Stomach (tissue), 9 donors: ENCODE measurements around the gene VSIG10L. TPM values are rescaled to one million over a fixed set of nuclear protein-coding genes. Genes with fewer than 3 reads are reported as not detected.
A peak's percentile ranks its signal among the peaks of the same experiment; 100 is the strongest.

ENCODE experiments used
- DNase-seq, 2 donors: peaks; one replicate each; pipeline versions ENCODE4 v3.0.0 to v3.0.0-alpha.2; 2013 to 2019
- H3K27ac ChIP-seq, 5 donors: fragments of 200-600 bp in 4 of 5; sonication (generic) in 4 of 5; one replicate each; pipeline ENCODE4 v1.5.1; 2013 to 2019; ENCODE audit warnings: mild to moderate bottlenecking in 1 of 5, moderate library complexity in 1 of 5
- H3K27me3 ChIP-seq, 3 donors: fragments of 200-600 bp; sonication (generic); one replicate each; pipeline ENCODE4 v1.5.1; 2017 to 2019; ENCODE audit warnings: mixed run types in 1 of 3
- H3K36me3 ChIP-seq, 4 donors: fragments of 200-600 bp; sonication (generic); 1 replicate in 3 of 4; 2 replicates in 1 of 4; pipeline ENCODE4 v1.5.1; 2016 to 2019
- H3K4me1 ChIP-seq, 4 donors: fragments of 200-600 bp; sonication (generic); one replicate each; pipeline ENCODE4 v1.5.1; 2016 to 2019
- H3K4me3 ChIP-seq, 4 donors: fragments of 200-600 bp; sonication (generic) in 3 of 4; one replicate each; pipeline ENCODE4 v1.5.1; 2016 to 2019; ENCODE audit warnings: mild to moderate bottlenecking in 1 of 4
- H3K9me3 ChIP-seq, 4 donors: fragments of 200-600 bp; sonication (generic); one replicate each; pipeline ENCODE4 v1.5.1; 2016 to 2019
- CTCF ChIP-seq, 7 experiments: fragments of 450-650 bp in 4 of 7; fragments of 200-600 bp in 3 of 7; sonication (generic) in 3 of 7; IDR thresholded peaks; one replicate each; pipeline ENCODE4 v1.5.1; 2016 to 2019; ENCODE audit warnings: antibody characterized with exemption in 7 of 7, control low read depth in 2 of 7, mild to moderate bottlenecking in 1 of 7
- EP300 ChIP-seq: sonication (generic); formaldehyde crosslinking; IDR thresholded peaks from one replicate; pipeline ENCODE4 v1.6.1; 2017; ENCODE audit warnings: antibody characterized with exemption
- POLR2A ChIP-seq, 4 donors: fragments of 450-650 bp; IDR thresholded peaks; one replicate each; pipeline ENCODE4 v1.6.1; 2016; ENCODE audit warnings: antibody characterized with exemption in 4 of 4, control low read depth in 2 of 4, mild to moderate bottlenecking in 1 of 4, moderate library complexity in 1 of 4
- POLR2AphosphoS5 ChIP-seq, 3 donors: sonication (generic); formaldehyde crosslinking; IDR thresholded peaks; one replicate each; pipeline ENCODE4 v1.6.1; 2016; ENCODE audit warnings: antibody characterized with exemption in 3 of 3
- WGBS, 5 donors: extraction: QIAGEN DNeasy Blood & Tissue Kit in 3 of 5; methylation state at CpG; one replicate each; pipeline versions ENCODE4 v1.1.5 to v1.1.7; 2013 to 2018; 5-methylcytosine and 5-hydroxymethylcytosine counted together
- intact Hi-C: fragments of 100-400 bp; cut with DNase I; formaldehyde crosslinking; loops from one replicate; pipeline ENCODE4 v1.15.1; 2023; ENCODE audit warnings: low total_unique reads
- polyA plus RNA-seq, 3 donors: library from polyadenylated mRNA; stranded (reverse); fragments of 200-250 nt; gene quantifications; one replicate each; pipeline ENCODE4 v1.2.3, GENCODE V29; 2013
- total RNA-seq, 5 donors: library from RNA; depleted of rRNA; stranded (reverse); fragments of >200 nt; gene quantifications; one replicate each; pipeline versions ENCODE4 v1.1.0 to v1.2.3, GENCODE V29; 2014 to 2016
- donor health status: healthy with polysubstance abuse.
- donor health status: Bipolar disorder and iron deficiency.
- donor health status: healthy.

Gene VSIG10L
- total and polyA plus RNA-seq, 8 donors: 0.29 to 39.6 (median 1.1) TPM; not detected in 3

GRCh38 chr19:51331193-51331592 lies 10.7 kb downstream of the VSIG10L start:
- H3K27ac ChIP-seq: no peak overlapping the region
- no peak for DNase-seq
- H3K36me3 ChIP-seq: peaks cover 0 to 20% (median 9%) of the 10 kb centered on the region in 4 donors
- peaks cover 7 to 17% (median 15%) of the 10 kb centered on the region in 4 donors for H3K4me1 ChIP-seq
- intact Hi-C loops: loop anchor here (10.0 kb wide), 1 partner anchor 104 kb away; no protein-coding TSS in a partner anchor
- H3K4me3 ChIP-seq: no peak overlapping the region
- peaks cover 9 to 63% (median 39%) of the 10 kb centered on the region in 3 donors for H3K27me3 ChIP-seq
- H3K9me3 ChIP-seq: peaks cover 0 to 7% (median 3%) of the 10 kb centered on the region in 4 donors
- WGBS, 5 donors: 63 to 78% (median 75%) methylated on average over 3 of the region's 3 CpGs
- no peak for TF ChIP-seq POLR2AphosphoS5 (IDR thresholded peaks at IDR 0.05)
- no peak for TF ChIP-seq CTCF (IDR thresholded peaks at IDR 0.05)

- intact Hi-C loops: loop anchor here (10.0 kb wide), 1 partner anchor 104 kb away; no protein-coding TSS in a partner anchor
- H3K27ac ChIP-seq: no peak overlapping the region
- no peak overlapping the region for H3K4me3 ChIP-seq
- DNase-seq: no peak
- peaks cover 0 to 20% (median 9%) of the 10 kb centered on the region in 4 donors for H3K36me3 ChIP-seq
- H3K9me3 ChIP-seq: peaks cover 0 to 7% (median 3%) of the 10 kb centered on the region in 4 donors
- H3K4me1 ChIP-seq: peaks cover 7 to 17% (median 15%) of the 10 kb centered on the region in 4 donors
- peaks cover 9 to 72% (median 48%) of the 10 kb centered on the region in 3 donors for H3K27me3 ChIP-seq
- 91 to 96% (median 96%) methylated on average over 4 of the region's 4 CpGs for WGBS, 5 donors
- TF ChIP-seq CTCF (IDR thresholded peaks at IDR 0.05) (no peak), EP300 (no peak), POLR2AphosphoS5 (IDR thresholded peaks at IDR 0.05) (no peak), POLR2A (IDR thresholded peaks at IDR 0.05) (no peak)
Observed at GRCh38 chr19:51330366-51330765, 11.6 kb downstream of the VSIG10L start.

- H3K36me3 ChIP-seq: peaks cover 0 to 20% (median 9%) of the 10 kb centered on the region in 4 donors
- H3K27me3 ChIP-seq: peaks cover 9 to 77% (median 48%) of the 10 kb centered on the region in 3 donors
- intact Hi-C loops: no loop called here
- H3K27ac ChIP-seq: no peak overlapping the region
- 84 to 94% (median 89%) methylated on average over 5 of the region's 5 CpGs for WGBS, 5 donors
- H3K9me3 ChIP-seq: peaks cover 0 to 7% (median 3%) of the 10 kb centered on the region in 4 donors
- H3K4me1 ChIP-seq: peaks cover 7 to 17% (median 15%) of the 10 kb centered on the region in 4 donors
- DNase-seq: no peak
- TF ChIP-seq CTCF (IDR thresholded peaks at IDR 0.05): no peak
- no peak for TF ChIP-seq EP300
- TF ChIP-seq POLR2A (IDR thresholded peaks at IDR 0.05): no peak
- no peak for TF ChIP-seq POLR2AphosphoS5 (IDR thresholded peaks at IDR 0.05)
- H3K4me3 ChIP-seq: no peak overlapping the region
Observed at GRCh38 chr19:51329411-51329810, 12.5 kb downstream of the VSIG10L start.

- peaks cover 7 to 17% (median 15%) of the 10 kb centered on the region in 4 donors for H3K4me1 ChIP-seq
- peaks cover 9 to 94% (median 52%) of the 10 kb centered on the region in 3 donors for H3K27me3 ChIP-seq
- WGBS, 5 donors: 2 to 9% (median 6%) methylated on average over 45 to 75 of the region's 75 CpGs
- peak; percentile 28 to 84 for DNase-seq
- peaks cover 0 to 7% (median 3%) of the 10 kb centered on the region in 4 donors for H3K9me3 ChIP-seq
- intact Hi-C loops: no loop called here
- no peak overlapping the region for H3K27ac ChIP-seq
- peak overlapping the region in 2 of 4 donors; percentile 19 to 34 for H3K4me3 ChIP-seq
- peaks cover 0 to 15% (median 9%) of the 10 kb centered on the region in 4 donors for H3K36me3 ChIP-seq
- TF ChIP-seq POLR2A (IDR thresholded peaks at IDR 0.05) (no peak), CTCF (IDR thresholded peaks at IDR 0.05) (no peak), POLR2AphosphoS5 (IDR thresholded peaks at IDR 0.05) (no peak), EP300 (no peak)
Observed at GRCh38 chr19:51327066-51328001, 14.6 kb downstream of the VSIG10L start.
